ENCODE data around the gene ATP9B.

GRCh38 chr18:79258447-79258846 lies 189.3 kb downstream of the ATP9B start:
- TF ChIP-seq POLR2A (IDR thresholded peaks at IDR 0.05) = no peak
- TF ChIP-seq, protein P1, sequence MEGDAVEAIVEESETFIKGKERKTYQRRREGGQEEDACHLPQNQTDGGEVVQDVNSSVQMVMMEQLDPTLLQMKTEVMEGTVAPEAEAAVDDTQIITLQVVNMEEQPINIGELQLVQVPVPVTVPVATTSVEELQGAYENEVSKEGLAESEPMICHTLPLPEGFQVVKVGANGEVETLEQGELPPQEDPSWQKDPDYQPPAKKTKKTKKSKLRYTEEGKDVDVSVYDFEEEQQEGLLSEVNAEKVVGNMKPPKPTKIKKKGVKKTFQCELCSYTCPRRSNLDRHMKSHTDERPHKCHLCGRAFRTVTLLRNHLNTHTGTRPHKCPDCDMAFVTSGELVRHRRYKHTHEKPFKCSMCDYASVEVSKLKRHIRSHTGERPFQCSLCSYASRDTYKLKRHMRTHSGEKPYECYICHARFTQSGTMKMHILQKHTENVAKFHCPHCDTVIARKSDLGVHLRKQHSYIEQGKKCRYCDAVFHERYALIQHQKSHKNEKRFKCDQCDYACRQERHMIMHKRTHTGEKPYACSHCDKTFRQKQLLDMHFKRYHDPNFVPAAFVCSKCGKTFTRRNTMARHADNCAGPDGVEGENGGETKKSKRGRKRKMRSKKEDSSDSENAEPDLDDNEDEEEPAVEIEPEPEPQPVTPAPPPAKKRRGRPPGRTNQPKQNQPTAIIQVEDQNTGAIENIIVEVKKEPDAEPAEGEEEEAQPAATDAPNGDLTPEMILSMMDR (IDR thresholded peaks at IDR 0.05) = no peak
